Progenitor cell of endocrine pancreas (in vitro differentiated cells): ENCODE results near the gene RGS17. TPM values are rescaled to one million over a fixed set of nuclear protein-coding genes. Genes with fewer than 3 reads are reported as not detected.

Source experiments
- DNase-seq: peaks from one replicate; pipeline ENCODE4 v3.0.0; 2021; ENCODE audit warnings: low spot score; ENCODE audit not compliant: unreplicated experiment
- H3K27ac Mint-ChIP-seq: 2 replicates; pipeline ENCODE4 v1.8.0; 2021; ENCODE audit warnings: mild to moderate bottlenecking, moderate library complexity, mixed read lengths
- H3K27me3 Mint-ChIP-seq: 2 replicates; pipeline ENCODE4 v1.8.0; 2021; ENCODE audit warnings: mixed read lengths
- H3K36me3 Mint-ChIP-seq: 2 replicates; pipeline ENCODE4 v1.8.0; 2022; ENCODE audit warnings: mixed read lengths; ENCODE audit not compliant: insufficient read depth
- H3K4me1 Mint-ChIP-seq: 2 replicates; pipeline ENCODE4 v1.8.0; 2021; ENCODE audit warnings: low read depth, mixed read lengths
- H3K4me3 Mint-ChIP-seq: 2 replicates; pipeline ENCODE4 v1.8.0; 2021; ENCODE audit warnings: low read depth, mild to moderate bottlenecking, moderate library complexity, mixed read lengths
- H3K9me3 Mint-ChIP-seq: 2 replicates; pipeline ENCODE4 v1.8.0; 2021; ENCODE audit warnings: low read depth, mixed read lengths
- CTCF ChIP-seq: fragments of 200-600 bp; sonication (generic); IDR thresholded peaks from one replicate; pipeline ENCODE4 v1.5.0; 2021; ENCODE audit warnings: antibody characterized with exemption, mild to moderate bottlenecking; ENCODE audit not compliant: unreplicated experiment
- long read RNA-seq: library from polyadenylated mRNA; unstranded; transcript quantifications from one replicate; pipeline ENCODE4 v2.0.0, GENCODE V29; 2020
- total RNA-seq: library from RNA; stranded (reverse); gene quantifications from 2 replicates; pipeline ENCODE4 v1.2.1, GENCODE V29; 2021

Gene RGS17
- 1.7 and 2.6 TPM in 2 replicates for total RNA-seq
- long read RNA-seq, transcript RGS17-201 (5 exons, 1,636 nt), result major isoform, 6 of 8 reads
- long read RNA-seq, partial matches to known transcripts, result 1 of 8 reads
- long read RNA-seq, other reads (novel, unspliced or antisense), result 1 of 8 reads

- DNase-seq, result peak; percentile 64
- H3K27me3 Mint-ChIP-seq, result peaks cover 74% of the 10 kb centered on the region
- peak within 1 kb of the TSS; percentile 68 for H3K27ac Mint-ChIP-seq
- peaks cover 6% of the 10 kb centered on the region for H3K4me1 Mint-ChIP-seq
- no peak for TF ChIP-seq CTCF
- H3K36me3 Mint-ChIP-seq, result no peaks in the 10 kb centered on the region
- no peaks in the 10 kb centered on the region for H3K9me3 Mint-ChIP-seq
- peak within 1 kb of the TSS; percentile 84 for H3K4me3 Mint-ChIP-seq
These were observed at the start of gene RGS17 for GRCh38 chr6:153131037-153131981. TSS of gene RGS17 (minus strand) at chr6:153131282. CDS start at chr6:153044018, 87,264 bp downstream.

GRCh38 chr6:153172815-153173214, 41.7 kb upstream of the RGS17 start:
- TF ChIP-seq CTCF, result no peak
- Mint-ChIP-seq H3K4me3 (no peak overlapping the region), H3K27ac (no peak overlapping the region), H3K4me1 (no peaks in the 10 kb centered on the region), H3K9me3 (no peaks in the 10 kb centered on the region), H3K36me3 (no peaks in the 10 kb centered on the region), H3K27me3 (no peaks in the 10 kb centered on the region)
- DNase-seq, result no peak

- no peak overlapping the region for H3K4me3 Mint-ChIP-seq
- H3K9me3 Mint-ChIP-seq, result no peaks in the 10 kb centered on the region
- no peaks in the 10 kb centered on the region for H3K27me3 Mint-ChIP-seq
- no peak overlapping the region for H3K27ac Mint-ChIP-seq
- DNase-seq, result no peak
- no peaks in the 10 kb centered on the region for H3K4me1 Mint-ChIP-seq
- no peaks in the 10 kb centered on the region for H3K36me3 Mint-ChIP-seq
- no peak for TF ChIP-seq CTCF
These were observed 39.4 kb upstream of the RGS17 start for GRCh38 chr6:153170511-153170910.

GRCh38 chr6:153167907-153168306, 36.8 kb upstream of the RGS17 start:
- TF ChIP-seq CTCF, result no peak
- no peaks in the 10 kb centered on the region for H3K4me1 Mint-ChIP-seq
- H3K36me3 Mint-ChIP-seq, result no peaks in the 10 kb centered on the region
- no peak for DNase-seq
- H3K27me3 Mint-ChIP-seq, result no peaks in the 10 kb centered on the region
- no peaks in the 10 kb centered on the region for H3K9me3 Mint-ChIP-seq
- H3K27ac Mint-ChIP-seq, result no peak overlapping the region
- H3K4me3 Mint-ChIP-seq, result no peak overlapping the region

GRCh38 chr6:153167061-153167891, 36.2 kb upstream of the RGS17 start:
- Mint-ChIP-seq H3K4me1 (no peaks in the 10 kb centered on the region), H3K27me3 (no peaks in the 10 kb centered on the region), H3K36me3 (no peaks in the 10 kb centered on the region), H3K27ac (no peak overlapping the region), H3K9me3 (no peaks in the 10 kb centered on the region), H3K4me3 (no peak overlapping the region)
- TF ChIP-seq CTCF, result no peak
- DNase-seq, result no peak
